Tibial nerve (tissue), 4 donors: ENCODE results near the gene NRG2. TPM values are rescaled to one million over a fixed set of nuclear protein-coding genes. Genes with fewer than 3 reads are reported as not detected.

Experiments used
- DNase-seq, 2 donors: peaks; one replicate each; pipeline ENCODE4 v3.0.0-alpha.2; 2019; ENCODE audit warnings: low spot score in 2 of 2
- H3K27ac ChIP-seq, 4 donors: fragments of 200-600 bp; sonication (generic) in 3 of 4; one replicate each; pipeline ENCODE4 v1.5.1; 2017 to 2019; ENCODE audit warnings: mild to moderate bottlenecking in 1 of 4
- H3K27me3 ChIP-seq, 2 donors: fragments of 200-600 bp; sonication (generic) in 1 of 2; one replicate each; pipeline versions ENCODE4 v1.5.1 to v1.6.0; 2017 to 2019
- H3K36me3 ChIP-seq, 3 donors: fragments of 200-600 bp; sonication (generic); one replicate each; pipeline ENCODE4 v1.5.1; 2018 to 2019
- H3K4me1 ChIP-seq, 4 donors: fragments of 200-600 bp; sonication (generic) in 3 of 4; one replicate each; pipeline ENCODE4 v1.5.1; 2017 to 2019
- H3K4me3 ChIP-seq, 4 donors: fragments of 200-600 bp; sonication (generic) in 3 of 4; one replicate each; pipeline ENCODE4 v1.5.1; 2017 to 2019; ENCODE audit warnings: mild to moderate bottlenecking in 1 of 4, moderate library complexity in 1 of 4
- H3K9me3 ChIP-seq, 4 donors: fragments of 200-600 bp; sonication (generic) in 3 of 4; one replicate each; pipeline ENCODE4 v1.5.1; 2017 to 2019
- EP300 ChIP-seq, 2 donors: sonication (generic); formaldehyde crosslinking; IDR thresholded peaks; one replicate each; pipeline ENCODE4 v1.6.1; 2017; ENCODE audit warnings: antibody characterized with exemption in 2 of 2, mild to moderate bottlenecking in 1 of 2
- POLR2A ChIP-seq, 2 donors: fragments of 450-650 bp; IDR thresholded peaks; one replicate each; pipeline ENCODE4 v1.6.1; 2017; ENCODE audit warnings: antibody characterized with exemption in 2 of 2, mild to moderate bottlenecking in 2 of 2, moderate library complexity in 2 of 2
- WGBS, 2 donors: methylation state at CpG; one replicate each; pipeline ENCODE4 v1.1.5; 2018; 5-methylcytosine and 5-hydroxymethylcytosine counted together
- total RNA-seq, 4 donors: library from RNA; depleted of rRNA; stranded (reverse); fragments of >200 nt; gene quantifications; one replicate each; pipeline ENCODE4 v1.1.0, GENCODE V29; 2016
- TF ChIP-seq, protein P1 (sequence below), 5 experiments: fragments of 200-600 bp in 3 of 5; fragments of 450-650 bp in 2 of 5; sonication (generic) in 3 of 5; IDR thresholded peaks; one replicate each; pipeline ENCODE4 v1.5.1; 2016 to 2019; ENCODE audit warnings: antibody characterized with exemption in 5 of 5, mild to moderate bottlenecking in 3 of 5, moderate library complexity in 2 of 5

Gene NRG2
- total RNA-seq, 4 donors from 2014 or later: 2.0 to 5.1 (median 3.4) TPM

DNA sequence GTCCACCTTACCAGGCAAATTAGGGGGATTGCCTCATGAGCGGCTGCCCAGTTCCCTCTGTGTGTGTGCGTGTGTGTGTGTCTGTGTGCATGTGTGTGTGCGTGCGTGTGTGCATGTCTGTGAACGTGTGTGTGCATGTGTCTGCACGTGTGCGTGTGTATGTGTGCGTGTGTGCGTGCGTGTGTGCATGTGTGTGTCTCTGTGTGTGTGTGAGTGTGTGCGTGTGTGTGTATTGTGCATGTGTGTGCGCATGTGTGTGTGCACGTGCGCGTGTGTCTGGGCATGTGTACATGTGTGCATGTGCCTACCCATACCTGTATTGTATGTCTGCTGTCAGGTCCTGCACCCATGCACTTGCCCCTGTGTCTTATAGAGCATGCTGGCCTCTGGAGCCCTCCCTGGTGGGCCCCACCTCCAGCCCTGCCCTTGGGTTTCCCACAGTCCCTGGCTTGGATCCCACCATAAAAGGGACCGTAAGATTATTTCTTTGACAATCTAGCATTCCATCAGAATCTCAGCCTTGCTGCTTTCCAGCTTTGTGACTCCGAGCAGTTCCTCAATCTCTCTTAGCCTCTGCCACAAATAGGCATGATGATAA, 238.2 kb downstream of the NRG2 start:
- Histone ChIP-seq H3K27ac (no peak overlapping the region), H3K27me3 (peaks cover 0 to 20% of the 10 kb centered on the region in 2 donors), H3K4me3 (no peak overlapping the region), H3K36me3 (no peaks in the 10 kb centered on the region), H3K9me3 (no peaks in the 10 kb centered on the region), H3K4me1 (no peaks in the 10 kb centered on the region)
- TF ChIP-seq EP300 (IDR thresholded peaks at IDR 0.05) (no peak), POLR2A (IDR thresholded peaks at IDR 0.05) (no peak)
- TF ChIP-seq, protein P1, sequence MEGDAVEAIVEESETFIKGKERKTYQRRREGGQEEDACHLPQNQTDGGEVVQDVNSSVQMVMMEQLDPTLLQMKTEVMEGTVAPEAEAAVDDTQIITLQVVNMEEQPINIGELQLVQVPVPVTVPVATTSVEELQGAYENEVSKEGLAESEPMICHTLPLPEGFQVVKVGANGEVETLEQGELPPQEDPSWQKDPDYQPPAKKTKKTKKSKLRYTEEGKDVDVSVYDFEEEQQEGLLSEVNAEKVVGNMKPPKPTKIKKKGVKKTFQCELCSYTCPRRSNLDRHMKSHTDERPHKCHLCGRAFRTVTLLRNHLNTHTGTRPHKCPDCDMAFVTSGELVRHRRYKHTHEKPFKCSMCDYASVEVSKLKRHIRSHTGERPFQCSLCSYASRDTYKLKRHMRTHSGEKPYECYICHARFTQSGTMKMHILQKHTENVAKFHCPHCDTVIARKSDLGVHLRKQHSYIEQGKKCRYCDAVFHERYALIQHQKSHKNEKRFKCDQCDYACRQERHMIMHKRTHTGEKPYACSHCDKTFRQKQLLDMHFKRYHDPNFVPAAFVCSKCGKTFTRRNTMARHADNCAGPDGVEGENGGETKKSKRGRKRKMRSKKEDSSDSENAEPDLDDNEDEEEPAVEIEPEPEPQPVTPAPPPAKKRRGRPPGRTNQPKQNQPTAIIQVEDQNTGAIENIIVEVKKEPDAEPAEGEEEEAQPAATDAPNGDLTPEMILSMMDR (IDR thresholded peaks at IDR 0.05): no peak
- no peak for DNase-seq
- 89% methylated on average over 17 of the region's 17 CpGs for WGBS, 2 donors

DNA sequence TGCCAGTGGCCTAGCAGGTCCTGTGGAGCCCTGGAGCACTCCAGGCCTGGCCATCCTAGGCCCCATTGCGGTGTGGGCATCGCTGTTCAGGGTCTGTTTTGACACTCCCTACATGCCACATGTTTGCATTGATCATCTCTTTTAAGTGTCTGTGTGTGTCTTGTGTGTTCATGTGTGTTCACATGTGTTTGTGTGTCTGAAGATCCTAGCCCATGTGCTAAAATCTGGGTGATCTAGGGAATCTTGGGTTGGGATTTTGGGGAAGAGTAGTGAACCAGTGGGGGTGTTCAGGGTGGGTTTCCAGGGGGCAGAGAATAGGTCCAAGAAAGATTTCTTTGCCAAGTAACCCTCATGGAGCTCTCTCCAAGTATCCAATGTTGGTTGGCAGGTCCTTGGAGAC, 239.1 kb downstream of the NRG2 start:
- Histone ChIP-seq H3K27me3 (peaks cover 0 to 29% of the 10 kb centered on the region in 2 donors), H3K4me1 (no peaks in the 10 kb centered on the region), H3K4me3 (no peak overlapping the region), H3K9me3 (no peaks in the 10 kb centered on the region), H3K27ac (no peak overlapping the region), H3K36me3 (no peaks in the 10 kb centered on the region)
- TF ChIP-seq POLR2A (IDR thresholded peaks at IDR 0.05) (no peak), EP300 (IDR thresholded peaks at IDR 0.05) (no peak)
- TF ChIP-seq, protein P1 (IDR thresholded peaks at IDR 0.05): no peak
- WGBS, 2 donors: 94 to 96% methylated on average over 2 of the region's 2 CpGs
- no peak for DNase-seq

DNA sequence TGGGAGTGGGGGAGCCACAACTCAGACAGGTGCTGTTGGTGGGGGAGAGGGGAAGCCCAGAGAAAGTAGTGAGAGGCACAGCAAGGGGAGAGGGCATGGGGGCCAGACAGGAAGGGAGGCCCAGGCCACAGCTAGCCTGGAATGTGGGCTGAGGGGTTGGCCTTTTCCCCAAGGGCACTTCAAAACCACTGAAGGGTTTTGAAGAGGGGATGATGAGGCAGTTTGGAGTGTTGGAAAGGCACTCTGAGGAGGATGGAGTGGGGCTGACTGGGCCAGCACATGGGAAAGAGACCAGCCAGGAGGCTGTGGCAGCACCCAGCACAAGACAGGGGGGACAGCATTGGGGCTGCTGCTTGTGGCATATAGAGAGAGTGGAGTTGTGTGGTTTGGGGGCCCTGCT, 243.7 kb downstream of the NRG2 start:
- no peak overlapping the region for H3K27ac ChIP-seq
- TF ChIP-seq, protein P1 (IDR thresholded peaks at IDR 0.05): no peak
- TF ChIP-seq POLR2A (IDR thresholded peaks at IDR 0.05): no peak
- TF ChIP-seq EP300 (IDR thresholded peaks at IDR 0.05): no peak
- DNase-seq: no peak
- no peaks in the 10 kb centered on the region for H3K36me3 ChIP-seq
- no peaks in the 10 kb centered on the region for H3K9me3 ChIP-seq
- peaks cover 0 to 64% of the 10 kb centered on the region in 2 donors for H3K27me3 ChIP-seq
- no peak overlapping the region for H3K4me3 ChIP-seq
- peaks cover 0 to 13% (median 5%) of the 10 kb centered on the region in 4 donors for H3K4me1 ChIP-seq

DNA sequence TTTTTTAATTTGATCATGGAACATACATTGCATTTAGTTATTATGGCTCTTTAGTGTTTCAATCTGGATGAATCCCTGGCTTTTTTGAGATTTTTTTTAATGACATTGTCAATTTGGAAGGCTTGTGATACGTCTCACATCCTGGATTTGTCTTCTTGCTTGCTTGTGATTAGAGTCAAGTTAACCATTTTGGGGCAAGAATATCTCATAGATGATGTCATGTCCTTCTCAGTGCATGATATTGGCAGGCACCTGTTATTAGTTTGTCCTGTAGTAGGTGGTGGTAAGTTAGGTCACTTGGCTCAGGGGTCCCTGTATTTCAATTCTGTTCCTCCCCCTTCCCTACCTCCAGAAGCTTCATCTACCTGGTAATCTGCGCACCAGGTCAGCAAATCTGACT, 244.2 kb downstream of the NRG2 start:
- no peaks in the 10 kb centered on the region for H3K9me3 ChIP-seq
- H3K27me3 ChIP-seq: peaks cover 0 to 67% of the 10 kb centered on the region in 2 donors
- peaks cover 0 to 13% (median 5%) of the 10 kb centered on the region in 4 donors for H3K4me1 ChIP-seq
- H3K36me3 ChIP-seq: no peaks in the 10 kb centered on the region
- no peak overlapping the region for H3K4me3 ChIP-seq
- H3K27ac ChIP-seq: no peak overlapping the region
- DNase-seq: no peak
- 76 to 89% methylated on average over 2 of the region's 2 CpGs for WGBS, 2 donors
- TF ChIP-seq, protein P1 (IDR thresholded peaks at IDR 0.05): no peak
- TF ChIP-seq POLR2A (IDR thresholded peaks at IDR 0.05): no peak
- TF ChIP-seq EP300 (IDR thresholded peaks at IDR 0.05): no peak

DNA sequence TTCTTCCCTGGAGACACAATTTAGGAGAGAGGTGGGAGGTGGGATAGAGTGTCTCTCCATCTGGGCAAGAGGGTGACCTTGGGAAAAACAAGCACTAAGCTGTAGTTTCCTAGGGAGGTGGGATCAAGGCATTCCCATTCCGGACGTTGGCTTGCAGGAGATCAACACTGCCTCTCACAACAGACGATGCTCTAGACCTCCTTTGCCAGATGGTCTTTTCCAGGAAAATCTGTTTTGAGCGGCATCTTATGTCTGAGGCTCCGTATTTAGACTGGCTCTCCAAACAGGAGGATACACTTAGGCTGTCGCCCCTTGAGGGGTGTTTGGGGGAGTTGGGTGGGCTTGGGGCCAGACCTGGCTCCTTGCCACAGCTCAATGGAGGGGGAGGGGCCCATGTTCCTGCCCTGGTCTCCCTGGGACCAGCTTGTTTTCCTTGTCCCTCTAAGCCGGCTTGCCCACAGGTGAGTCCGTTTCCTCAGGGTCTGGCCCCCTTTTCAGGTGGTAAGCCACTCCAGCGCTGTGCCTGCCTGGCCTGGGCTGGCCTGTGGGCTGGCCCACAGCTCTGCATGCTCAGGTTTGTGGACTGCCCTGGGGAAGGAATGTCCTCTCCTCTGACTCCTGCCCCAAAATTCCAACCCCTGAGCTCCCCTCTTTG, 245.1 kb downstream of the NRG2 start:
- H3K36me3 ChIP-seq: no peaks in the 10 kb centered on the region
- peaks cover 0 to 67% of the 10 kb centered on the region in 2 donors for H3K27me3 ChIP-seq
- no peaks in the 10 kb centered on the region for H3K9me3 ChIP-seq
- H3K27ac ChIP-seq: no peak overlapping the region
- no peak for TF ChIP-seq EP300 (IDR thresholded peaks at IDR 0.05)
- TF ChIP-seq, protein P1 (IDR thresholded peaks at IDR 0.05): no peak
- no peak for TF ChIP-seq POLR2A (IDR thresholded peaks at IDR 0.05)
- no peak for DNase-seq
- peaks cover 0 to 13% (median 5%) of the 10 kb centered on the region in 4 donors for H3K4me1 ChIP-seq
- no peak overlapping the region for H3K4me3 ChIP-seq
- WGBS, 2 donors: 58 to 67% methylated on average over 9 of the region's 9 CpGs
